Coronary artery (tissue), 2 donors: ENCODE measurements around the gene SLC9A3.

Experiments used
- DNase-seq: peaks from one replicate; pipeline ENCODE4 v3.0.0-alpha.2; 2017; ENCODE audit warnings: low spot score
- H3K27ac ChIP-seq, 2 donors: fragments of 200-600 bp; sonication (generic); one replicate each; pipeline ENCODE4 v1.5.1; 2016 to 2019
- H3K4me3 ChIP-seq: fragments of 200-600 bp; sonication (generic); 2 replicates; pipeline ENCODE4 v1.5.1; 2016; ENCODE audit warnings: mild to moderate bottlenecking, moderate library complexity
- CTCF ChIP-seq: fragments of 200-600 bp; sonication (generic); IDR thresholded peaks from one replicate; pipeline ENCODE4 v1.5.1; 2019; ENCODE audit warnings: antibody characterized with exemption

Gene SLC9A3

GRCh38 chr5:463301-463700, 60.9 kb downstream of the SLC9A3 start:
- no peak for TF ChIP-seq CTCF
- H3K4me3 ChIP-seq = no peak overlapping the region
- DNase-seq = no peak
- H3K27ac ChIP-seq = no peak overlapping the region

- TF ChIP-seq CTCF = no peak
- Histone ChIP-seq H3K4me3 (no peak overlapping the region), H3K27ac (no peak overlapping the region)
- peak; percentile 62 for DNase-seq
Observed at GRCh38 chr5:462051-462481, 62.2 kb downstream of the SLC9A3 start.

- Histone ChIP-seq H3K4me3 (no peak overlapping the region), H3K27ac (no peak overlapping the region)
- no peak for TF ChIP-seq CTCF
- DNase-seq = peak; percentile 43
Observed at GRCh38 chr5:460273-460625, 64.0 kb downstream of the SLC9A3 start.

- no peak for TF ChIP-seq CTCF
- Histone ChIP-seq H3K27ac (no peak overlapping the region), H3K4me3 (no peak overlapping the region)
- peak; percentile 43 for DNase-seq
Observed at GRCh38 chr5:459562-460272, 64.5 kb downstream of the SLC9A3 start.

GRCh38 chr5:458547-459353, 65.5 kb downstream of the SLC9A3 start:
- no peak overlapping the region for H3K4me3 ChIP-seq
- TF ChIP-seq CTCF = no peak
- no peak overlapping the region for H3K27ac ChIP-seq
- peak; percentile 40 for DNase-seq

- TF ChIP-seq CTCF = no peak
- H3K27ac ChIP-seq = no peak overlapping the region
- peak; percentile 64 for DNase-seq
- H3K4me3 ChIP-seq = no peak overlapping the region
Observed at GRCh38 chr5:457195-457961, 66.9 kb downstream of the SLC9A3 start.
